Stomach (tissue), 4 donors: ENCODE results near the gene MLH3.

ENCODE experiments used
- POLR2AphosphoS5 ChIP-seq, 3 donors: sonication (generic); formaldehyde crosslinking; IDR thresholded peaks; one replicate each; pipeline ENCODE4 v1.6.1; 2016; ENCODE audit warnings: antibody characterized with exemption in 3 of 3
- TF ChIP-seq, protein P1 (sequence below), 7 experiments: fragments of 450-650 bp in 4 of 7; fragments of 200-600 bp in 3 of 7; sonication (generic) in 3 of 7; IDR thresholded peaks; one replicate each; pipeline ENCODE4 v1.5.1; 2016 to 2019; ENCODE audit warnings: antibody characterized with exemption in 7 of 7, control low read depth in 2 of 7, mild to moderate bottlenecking in 1 of 7

GRCh38 chr14:75063013-75063412, 11.7 kb upstream of the MLH3 start:
- TF ChIP-seq, protein P1, sequence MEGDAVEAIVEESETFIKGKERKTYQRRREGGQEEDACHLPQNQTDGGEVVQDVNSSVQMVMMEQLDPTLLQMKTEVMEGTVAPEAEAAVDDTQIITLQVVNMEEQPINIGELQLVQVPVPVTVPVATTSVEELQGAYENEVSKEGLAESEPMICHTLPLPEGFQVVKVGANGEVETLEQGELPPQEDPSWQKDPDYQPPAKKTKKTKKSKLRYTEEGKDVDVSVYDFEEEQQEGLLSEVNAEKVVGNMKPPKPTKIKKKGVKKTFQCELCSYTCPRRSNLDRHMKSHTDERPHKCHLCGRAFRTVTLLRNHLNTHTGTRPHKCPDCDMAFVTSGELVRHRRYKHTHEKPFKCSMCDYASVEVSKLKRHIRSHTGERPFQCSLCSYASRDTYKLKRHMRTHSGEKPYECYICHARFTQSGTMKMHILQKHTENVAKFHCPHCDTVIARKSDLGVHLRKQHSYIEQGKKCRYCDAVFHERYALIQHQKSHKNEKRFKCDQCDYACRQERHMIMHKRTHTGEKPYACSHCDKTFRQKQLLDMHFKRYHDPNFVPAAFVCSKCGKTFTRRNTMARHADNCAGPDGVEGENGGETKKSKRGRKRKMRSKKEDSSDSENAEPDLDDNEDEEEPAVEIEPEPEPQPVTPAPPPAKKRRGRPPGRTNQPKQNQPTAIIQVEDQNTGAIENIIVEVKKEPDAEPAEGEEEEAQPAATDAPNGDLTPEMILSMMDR (IDR thresholded peaks at IDR 0.05) = no peak
- no peak for TF ChIP-seq POLR2AphosphoS5 (IDR thresholded peaks at IDR 0.05)
